Measurements from ENCODE around the gene CACNA1D.

CACNA1D gene

DNA sequence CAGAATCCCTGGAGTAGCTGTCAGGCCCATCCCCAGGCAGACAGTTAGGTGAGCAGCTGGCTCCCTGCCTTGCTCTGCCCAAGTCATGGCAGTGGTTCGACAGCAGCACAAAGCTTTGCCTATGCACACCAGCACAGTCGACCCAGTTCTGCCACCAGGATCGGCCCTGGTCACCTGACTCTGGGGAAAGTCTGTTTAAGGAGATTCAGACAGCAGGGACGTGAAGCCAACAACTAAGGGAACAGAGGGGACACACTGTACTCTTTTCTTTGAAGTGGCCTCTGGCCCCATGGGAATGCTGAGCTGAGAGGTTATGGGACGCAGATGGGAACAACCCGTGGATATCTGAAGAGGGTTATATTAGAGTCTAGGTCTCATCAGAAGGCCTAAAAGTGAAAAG lies 217.0 kb downstream of the CACNA1D start:
- Histone ChIP-seq H3K4me3 (ENCODE audit: extremely low read depth, insufficient read depth, low read length, poor library complexity, severe bottlenecking) (no peak overlapping the region), H3K9me3 (ENCODE audit: control insufficient read depth, low read length) (no peaks in the 10 kb centered on the region), H3K4me1 (ENCODE audit: control insufficient read depth, insufficient read depth, low read length, poor library complexity, severe bottlenecking) (no peaks in the 10 kb centered on the region), H3K36me3 (ENCODE audit: control insufficient read depth, insufficient read depth, low read length) (no peaks in the 10 kb centered on the region), H3K27ac (ENCODE audit: low read depth, low read length, severe bottlenecking) (no peak overlapping the region)
- 89 to 95% methylated on average over 6 of the region's 6 CpGs for WGBS, 2 experiments (ENCODE audit: insufficient coverage in 2 of 2)

DNA sequence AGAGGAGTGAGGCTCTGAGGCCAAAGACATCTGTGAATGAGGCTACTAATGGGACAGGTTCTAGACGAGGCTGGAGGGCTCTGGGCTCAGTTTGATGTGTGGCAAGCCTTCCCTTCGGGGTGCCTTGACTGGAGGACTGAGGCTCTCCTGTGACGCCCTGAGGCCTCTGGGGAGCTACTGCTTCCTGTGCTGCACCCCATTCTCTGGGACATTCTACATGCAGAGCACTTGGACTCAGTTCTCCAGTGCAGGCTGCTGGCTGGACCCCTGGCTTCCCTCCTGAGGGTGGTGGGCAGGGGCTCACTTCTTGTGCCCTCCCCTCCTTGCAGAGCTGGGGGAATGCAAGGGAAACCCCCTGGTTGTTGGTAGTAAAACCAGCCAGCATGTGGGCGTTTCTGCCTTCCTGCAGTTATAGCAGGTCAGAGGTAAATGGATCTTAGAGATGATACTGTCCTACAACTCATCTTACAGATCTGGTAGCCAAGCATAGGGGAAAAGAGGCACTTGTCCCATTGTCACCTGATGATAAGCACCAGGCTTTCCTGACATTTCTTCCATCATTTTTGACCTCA lies 218.5 kb downstream of the CACNA1D start:
- no peaks in the 10 kb centered on the region for H3K9me3 ChIP-seq (ENCODE audit: control insufficient read depth, low read length)
- no peak overlapping the region for H3K27ac ChIP-seq (ENCODE audit: low read depth, low read length, severe bottlenecking)
- no peak overlapping the region for H3K4me3 ChIP-seq (ENCODE audit: extremely low read depth, insufficient read depth, low read length, poor library complexity, severe bottlenecking)
- H3K4me1 ChIP-seq (ENCODE audit: control insufficient read depth, insufficient read depth, low read length, poor library complexity, severe bottlenecking): no peaks in the 10 kb centered on the region
- WGBS, 2 experiments (ENCODE audit: insufficient coverage in 2 of 2): 84 to 87% methylated on average over 3 to 4 of the region's 4 CpGs
- H3K36me3 ChIP-seq (ENCODE audit: control insufficient read depth, insufficient read depth, low read length): no peaks in the 10 kb centered on the region

DNA sequence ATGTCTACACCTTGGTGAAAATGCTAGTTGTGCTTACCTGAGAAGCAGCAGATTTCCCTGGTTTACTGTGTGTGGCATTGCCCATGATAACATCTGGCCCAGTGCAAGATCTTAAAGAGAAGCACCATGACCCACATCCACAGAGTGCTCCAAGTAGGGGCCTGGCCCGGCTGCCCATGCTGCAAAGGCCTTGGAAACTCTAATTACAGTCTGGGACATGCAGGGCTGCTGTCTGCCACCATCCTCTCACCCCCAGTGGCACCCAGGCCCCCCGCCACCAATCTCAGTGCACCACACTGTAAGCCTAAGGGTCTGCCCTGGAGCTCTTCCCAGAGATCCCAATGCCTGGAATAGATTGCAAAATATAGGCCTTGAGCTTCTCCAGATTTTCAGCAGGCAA lies 219.2 kb downstream of the CACNA1D start:
- H3K4me3 ChIP-seq (ENCODE audit: extremely low read depth, insufficient read depth, low read length, poor library complexity, severe bottlenecking): no peak overlapping the region
- WGBS, 2 experiments (ENCODE audit: insufficient coverage in 2 of 2): 78% methylated on average over 2 of the region's 2 CpGs; no CpG with 5 or more reads in 1 of the 2 experiments
- H3K4me1 ChIP-seq (ENCODE audit: control insufficient read depth, insufficient read depth, low read length, poor library complexity, severe bottlenecking): no peaks in the 10 kb centered on the region
- H3K27ac ChIP-seq (ENCODE audit: low read depth, low read length, severe bottlenecking): no peak overlapping the region
- H3K36me3 ChIP-seq (ENCODE audit: control insufficient read depth, insufficient read depth, low read length): no peaks in the 10 kb centered on the region
- H3K9me3 ChIP-seq (ENCODE audit: control insufficient read depth, low read length): no peaks in the 10 kb centered on the region

- H3K4me1 ChIP-seq (ENCODE audit: control insufficient read depth, insufficient read depth, low read length, poor library complexity, severe bottlenecking): peaks cover 3% of the 10 kb centered on the region
- 65 to 76% methylated on average over 3 to 4 of the region's 5 CpGs for WGBS, 2 experiments (ENCODE audit: insufficient coverage in 2 of 2)
- no peaks in the 10 kb centered on the region for H3K9me3 ChIP-seq (ENCODE audit: control insufficient read depth, low read length)
- no peak overlapping the region for H3K27ac ChIP-seq (ENCODE audit: low read depth, low read length, severe bottlenecking)
- no peaks in the 10 kb centered on the region for H3K36me3 ChIP-seq (ENCODE audit: control insufficient read depth, insufficient read depth, low read length)
- no peak overlapping the region for H3K4me3 ChIP-seq (ENCODE audit: extremely low read depth, insufficient read depth, low read length, poor library complexity, severe bottlenecking)
These were observed 221.5 kb downstream of the CACNA1D start for GRCh38 chr3:53715815-53716483.

DNA sequence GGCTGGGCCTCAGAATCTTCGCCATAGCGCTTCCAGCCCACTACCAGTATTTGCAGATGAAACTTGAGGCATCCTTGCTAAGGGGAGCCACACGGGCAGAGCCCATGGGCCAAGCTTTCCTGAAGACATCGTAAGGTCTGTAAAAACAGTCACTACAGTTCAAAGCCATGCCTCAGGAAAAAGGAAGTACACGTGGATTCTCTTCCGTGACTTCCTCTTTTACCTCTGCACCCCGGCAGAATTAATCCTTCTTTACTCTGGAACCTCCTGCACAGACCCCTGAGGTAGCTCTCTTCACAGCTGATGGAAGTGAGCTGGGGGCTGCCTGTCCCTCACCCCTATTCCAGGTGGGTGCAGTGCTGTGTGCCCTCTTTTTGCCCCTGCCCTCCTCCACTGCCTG lies 222.6 kb downstream of the CACNA1D start:
- no peak overlapping the region for H3K27ac ChIP-seq (ENCODE audit: low read depth, low read length, severe bottlenecking)
- no peak overlapping the region for H3K4me3 ChIP-seq (ENCODE audit: extremely low read depth, insufficient read depth, low read length, poor library complexity, severe bottlenecking)
- 93 to 95% methylated on average over 6 to 7 of the region's 7 CpGs for WGBS, 2 experiments (ENCODE audit: insufficient coverage in 2 of 2)
- H3K4me1 ChIP-seq (ENCODE audit: control insufficient read depth, insufficient read depth, low read length, poor library complexity, severe bottlenecking): peaks cover 12% of the 10 kb centered on the region
- no peaks in the 10 kb centered on the region for H3K9me3 ChIP-seq (ENCODE audit: control insufficient read depth, low read length)
- H3K36me3 ChIP-seq (ENCODE audit: control insufficient read depth, insufficient read depth, low read length): no peaks in the 10 kb centered on the region

DNA sequence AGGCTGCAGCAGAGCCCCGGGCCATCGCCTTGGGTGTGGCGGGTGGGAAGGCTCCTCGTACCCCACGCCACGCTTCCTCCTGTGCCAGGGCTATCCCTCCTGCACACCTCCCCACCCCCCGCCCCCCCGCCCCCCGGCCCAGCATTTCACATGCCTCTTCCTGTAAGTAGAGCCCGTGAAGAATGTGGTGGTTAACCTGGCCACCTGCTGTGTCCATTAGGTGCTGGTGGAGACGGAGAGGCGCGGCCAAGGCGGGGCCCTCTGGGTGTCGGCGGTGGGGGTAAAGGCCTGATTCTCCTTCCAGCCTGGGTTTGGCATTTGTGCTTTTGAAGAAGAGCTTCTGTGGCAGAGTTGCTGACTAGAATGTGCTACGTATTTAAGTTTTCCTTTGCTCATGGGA lies 224.1 kb downstream of the CACNA1D start:
- H3K27ac ChIP-seq (ENCODE audit: low read depth, low read length, severe bottlenecking): no peak overlapping the region
- H3K4me1 ChIP-seq (ENCODE audit: control insufficient read depth, insufficient read depth, low read length, poor library complexity, severe bottlenecking): peaks cover 12% of the 10 kb centered on the region
- WGBS, 2 experiments (ENCODE audit: insufficient coverage in 2 of 2): 78 to 91% methylated on average over 6 to 8 of the region's 17 CpGs
- H3K4me3 ChIP-seq (ENCODE audit: extremely low read depth, insufficient read depth, low read length, poor library complexity, severe bottlenecking): no peak overlapping the region
- no peaks in the 10 kb centered on the region for H3K36me3 ChIP-seq (ENCODE audit: control insufficient read depth, insufficient read depth, low read length)
- no peaks in the 10 kb centered on the region for H3K9me3 ChIP-seq (ENCODE audit: control insufficient read depth, low read length)

GRCh38 chr3:53719796-53720195 lies 225.4 kb downstream of the CACNA1D start:
- Histone ChIP-seq H3K4me1 (ENCODE audit: control insufficient read depth, insufficient read depth, low read length, poor library complexity, severe bottlenecking) (peaks cover 12% of the 10 kb centered on the region), H3K4me3 (ENCODE audit: extremely low read depth, insufficient read depth, low read length, poor library complexity, severe bottlenecking) (no peak overlapping the region), H3K9me3 (ENCODE audit: control insufficient read depth, low read length) (no peaks in the 10 kb centered on the region), H3K36me3 (ENCODE audit: control insufficient read depth, insufficient read depth, low read length) (no peaks in the 10 kb centered on the region), H3K27ac (ENCODE audit: low read depth, low read length, severe bottlenecking) (no peak overlapping the region)
- WGBS, 2 experiments (ENCODE audit: insufficient coverage in 2 of 2): 70 to 88% methylated on average over 2 to 6 of the region's 6 CpGs

DNA sequence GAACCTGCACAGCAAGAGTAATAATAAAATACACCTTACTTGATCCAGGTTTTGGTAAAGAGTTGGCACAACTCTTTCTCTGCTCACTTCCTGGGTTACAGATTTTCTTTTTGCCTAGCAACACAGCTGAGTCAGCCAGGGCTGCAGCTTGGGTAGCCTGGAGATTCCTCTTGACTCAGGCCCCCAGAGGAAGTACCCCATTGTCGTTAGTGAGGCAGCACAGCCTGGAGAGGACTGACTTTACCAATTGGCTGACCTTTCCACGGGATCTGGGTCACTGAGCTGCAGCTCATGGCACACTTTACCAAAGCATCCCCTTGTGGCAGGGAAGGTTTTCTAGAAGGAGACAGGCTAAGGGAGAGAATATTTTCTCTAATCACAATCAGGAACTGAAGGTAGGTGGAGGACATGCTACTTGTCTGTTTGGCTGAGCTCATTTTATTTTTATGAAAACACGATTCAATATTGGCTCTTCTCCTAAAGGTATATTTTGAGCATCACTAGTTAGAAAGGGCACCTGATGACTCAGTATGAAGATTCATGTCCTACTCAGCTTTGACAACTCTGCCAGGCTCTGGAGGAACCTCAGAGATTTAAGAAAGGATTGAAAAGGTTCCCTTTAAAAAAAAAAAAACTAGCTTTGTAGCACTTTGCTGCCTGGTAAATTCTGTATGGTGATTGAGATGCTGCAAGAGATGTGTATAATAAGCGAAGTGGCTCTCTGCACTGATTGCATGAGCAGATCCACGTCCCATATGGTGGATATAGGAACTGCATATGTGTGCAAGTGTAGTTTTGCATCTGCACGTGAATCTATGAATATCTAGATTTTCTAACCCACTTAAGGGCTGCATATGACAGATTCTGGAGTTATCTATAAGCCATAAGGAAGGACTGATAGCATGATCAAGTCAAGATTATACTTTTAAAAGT lies 227.0 kb downstream of the CACNA1D start:
- no peak overlapping the region for H3K4me3 ChIP-seq (ENCODE audit: extremely low read depth, insufficient read depth, low read length, poor library complexity, severe bottlenecking)
- WGBS, 2 experiments (ENCODE audit: insufficient coverage in 2 of 2): 67 to 68% methylated on average over 3 to 5 of the region's 6 CpGs
- H3K36me3 ChIP-seq (ENCODE audit: control insufficient read depth, insufficient read depth, low read length): no peaks in the 10 kb centered on the region
- no peak overlapping the region for H3K27ac ChIP-seq (ENCODE audit: low read depth, low read length, severe bottlenecking)
- no peaks in the 10 kb centered on the region for H3K9me3 ChIP-seq (ENCODE audit: control insufficient read depth, low read length)
- peaks cover 12% of the 10 kb centered on the region for H3K4me1 ChIP-seq (ENCODE audit: control insufficient read depth, insufficient read depth, low read length, poor library complexity, severe bottlenecking)

- Histone ChIP-seq H3K27ac (ENCODE audit: low read depth, low read length, severe bottlenecking) (no peak overlapping the region), H3K4me3 (ENCODE audit: extremely low read depth, insufficient read depth, low read length, poor library complexity, severe bottlenecking) (no peak overlapping the region), H3K4me1 (ENCODE audit: control insufficient read depth, insufficient read depth, low read length, poor library complexity, severe bottlenecking) (peaks cover 12% of the 10 kb centered on the region), H3K9me3 (ENCODE audit: control insufficient read depth, low read length) (no peaks in the 10 kb centered on the region), H3K36me3 (ENCODE audit: control insufficient read depth, insufficient read depth, low read length) (no peaks in the 10 kb centered on the region)
- 80 to 93% methylated on average over 2 of the region's 2 CpGs for WGBS, 2 experiments (ENCODE audit: insufficient coverage in 2 of 2)
These were observed 230.2 kb downstream of the CACNA1D start for GRCh38 chr3:53724566-53724965.

GRCh38 chr3:53725387-53725995 lies 231.1 kb downstream of the CACNA1D start:
- no peak overlapping the region for H3K27ac ChIP-seq (ENCODE audit: low read depth, low read length, severe bottlenecking)
- H3K4me1 ChIP-seq (ENCODE audit: control insufficient read depth, insufficient read depth, low read length, poor library complexity, severe bottlenecking): peaks cover 12% of the 10 kb centered on the region

More at GRCh38 chr3:53725387-53725995, 231.1 kb downstream of the CACNA1D start:
- WGBS, 2 experiments (ENCODE audit: insufficient coverage in 2 of 2): 80 to 100% methylated on average over 1 of the region's 5 CpGs
- Histone ChIP-seq H3K9me3 (ENCODE audit: control insufficient read depth, low read length) (no peaks in the 10 kb centered on the region), H3K4me3 (ENCODE audit: extremely low read depth, insufficient read depth, low read length, poor library complexity, severe bottlenecking) (no peak overlapping the region), H3K36me3 (ENCODE audit: control insufficient read depth, insufficient read depth, low read length) (no peaks in the 10 kb centered on the region)
